Transverse colon (tissue), 4 donors: ENCODE data around the gene SEPTIN7. TPM values are rescaled to one million over a fixed set of nuclear protein-coding genes. Genes with fewer than 3 reads are reported as not detected.

Experiments used
- DNase-seq: peaks from one replicate; pipeline ENCODE4 v3.0.0-alpha.2; 2019
- H3K27ac ChIP-seq, 4 donors: fragments of 200-600 bp; sonication (generic); 2 replicates each; pipeline ENCODE4 v1.5.1; 2016 to 2018; ENCODE audit warnings: inconsistent platforms in 4 of 4
- H3K27me3 ChIP-seq: fragments of 200-600 bp; sonication (generic); 2 replicates; pipeline ENCODE4 v1.5.1; 2017; ENCODE audit warnings: inconsistent platforms
- H3K36me3 ChIP-seq, 4 donors: fragments of 200-600 bp; sonication (generic); 2 replicates each; pipeline ENCODE4 v1.5.1; 2017 to 2019; ENCODE audit warnings: inconsistent platforms in 4 of 4
- H3K4me1 ChIP-seq, 4 donors: fragments of 200-600 bp; sonication (generic); 2 replicates each; pipeline ENCODE4 v1.5.1; 2017 to 2020; ENCODE audit warnings: inconsistent platforms in 4 of 4
- H3K4me3 ChIP-seq, 4 donors: fragments of 200-600 bp; sonication (generic); 1 replicate in 1 of 4; 2 replicates in 3 of 4; pipeline versions ENCODE4 v1.5.1 to v1.6.1; 2017 to 2019; ENCODE audit warnings: inconsistent platforms in 4 of 4
- H3K9me3 ChIP-seq, 2 donors: fragments of 200-600 bp; sonication (generic); 2 replicates each; pipeline ENCODE4 v1.5.1; 2017 to 2019; ENCODE audit warnings: inconsistent platforms in 2 of 2
- CTCF ChIP-seq, 5 experiments: fragments of 200-600 bp in 3 of 5; fragments of 450-650 bp in 2 of 5; sonication (generic) in 3 of 5; IDR thresholded peaks; 1 replicate in 2 of 5; 2 replicates in 3 of 5; pipeline ENCODE4 v1.5.1; 2016 to 2017; ENCODE audit warnings: antibody characterized with exemption in 5 of 5, inconsistent platforms in 3 of 5, mild to moderate bottlenecking in 2 of 5, moderate library complexity in 1 of 5
- EP300 ChIP-seq: sonication (generic); formaldehyde crosslinking; IDR thresholded peaks from one replicate; pipeline ENCODE4 v1.6.1; 2017; ENCODE audit warnings: antibody characterized with exemption, low read depth
- POLR2A ChIP-seq: fragments of 450-650 bp; IDR thresholded peaks from one replicate; pipeline ENCODE4 v1.6.1; 2016; ENCODE audit warnings: antibody characterized with exemption, mild to moderate bottlenecking, moderate library complexity
- POLR2AphosphoS5 ChIP-seq, 3 donors: sonication (generic); formaldehyde crosslinking; IDR thresholded peaks; one replicate each; pipeline ENCODE4 v1.6.1; 2016; ENCODE audit warnings: antibody characterized with exemption in 3 of 3
- WGBS, 2 donors: methylation state at CpG; one replicate each; pipeline ENCODE4 v1.1.5; 2018; ENCODE audit warnings: low coverage in 1 of 2; 5-methylcytosine and 5-hydroxymethylcytosine counted together
- in situ Hi-C, 4 donors: fragments of 200-750 bp; cut with MboI; loops; one replicate each; pipeline versions ENCODE4 v1.15.0 to v1.15.1; 2017; ENCODE audit warnings: low sequenced_read_pairs in 3 of 4, low pct_ligation_motif_present in 1 of 4, low pct_unique_long_range_greater_than_20kb in 1 of 4
- intact Hi-C: fragments of 100-400 bp; cut with DNase I; formaldehyde crosslinking; loops from one replicate; pipeline ENCODE4 v1.15.1; 2023; ENCODE audit warnings: low total_unique reads
- total RNA-seq, 4 donors: library from RNA; depleted of rRNA; stranded (reverse); fragments of >200 nt; gene quantifications; one replicate each; pipeline ENCODE4 v1.1.0, GENCODE V29; 2016

Gene SEPTIN7
- total RNA-seq, 4 donors from 2014 or later, result 73.2 to 131 (median 101) TPM

GRCh38 chr7:35792472-35792871 is 8.4 kb upstream of the SEPTIN7 start:
- Histone ChIP-seq H3K9me3 (no peaks in the 10 kb centered on the region), H3K27ac (no peak overlapping the region), H3K36me3 (no peaks in the 10 kb centered on the region), H3K4me1 (no peaks in the 10 kb centered on the region), H3K27me3 (no peaks in the 10 kb centered on the region), H3K4me3 (no peak overlapping the region)
- DNase-seq, result no peak
- 81% methylated on average over 1 of the region's 1 CpG; no CpG with 5 or more reads in 1 of the 2 donors for WGBS, 2 donors
- TF ChIP-seq CTCF (IDR thresholded peaks at IDR 0.05) (no peak), POLR2AphosphoS5 (IDR thresholded peaks at IDR 0.05) (no peak), POLR2A (no peak), EP300 (no peak)
- in situ Hi-C loops (no loop called here), intact Hi-C loops (no loop called here)

- H3K9me3 ChIP-seq, result no peaks in the 10 kb centered on the region
- in situ Hi-C loops, result no loop called here
- no peaks in the 10 kb centered on the region for H3K36me3 ChIP-seq
- no peak for TF ChIP-seq EP300
- no peak for TF ChIP-seq POLR2A
- no peak for TF ChIP-seq CTCF (IDR thresholded peaks at IDR 0.05)
- no peak for DNase-seq
- H3K27ac ChIP-seq, result no peak overlapping the region
- intact Hi-C loops, result no loop called here
- no peaks in the 10 kb centered on the region for H3K4me1 ChIP-seq
- 73% methylated on average over 4 of the region's 4 CpGs; no CpG with 5 or more reads in 1 of the 2 donors for WGBS, 2 donors
- no peak overlapping the region for H3K4me3 ChIP-seq
- no peaks in the 10 kb centered on the region for H3K27me3 ChIP-seq
Observed at GRCh38 chr7:35792873-35793489, 7.9 kb upstream of the SEPTIN7 start.

- no peaks in the 10 kb centered on the region for H3K9me3 ChIP-seq
- intact Hi-C loops, result no loop called here
- TF ChIP-seq POLR2AphosphoS5 (IDR thresholded peaks at IDR 0.05) (no peak), CTCF (IDR thresholded peaks at IDR 0.05) (no peak), POLR2A (no peak), EP300 (no peak)
- DNase-seq, result no peak
- 90 to 95% methylated on average over 5 of the region's 5 CpGs for WGBS, 2 donors
- H3K27me3 ChIP-seq, result no peaks in the 10 kb centered on the region
- H3K27ac ChIP-seq, result no peak overlapping the region
- in situ Hi-C loops, result no loop called here
- H3K4me3 ChIP-seq, result no peak overlapping the region
- peaks cover 0 to 16% (median 9%) of the 10 kb centered on the region in 4 donors for H3K4me1 ChIP-seq
- H3K36me3 ChIP-seq, result no peaks in the 10 kb centered on the region
Observed at GRCh38 chr7:35797311-35797710, 3.5 kb upstream of the SEPTIN7 start.

- Histone ChIP-seq H3K4me3 (peak overlapping the region; percentile 48 to 89 (median 84)), H3K27ac (peak overlapping the region; percentile 98 to 100 (median 98)), H3K27me3 (no peaks in the 10 kb centered on the region), H3K9me3 (no peaks in the 10 kb centered on the region), H3K4me1 (peaks cover 7 to 38% (median 29%) of the 10 kb centered on the region in 4 donors), H3K36me3 (no peaks in the 10 kb centered on the region)
- TF ChIP-seq POLR2A (no peak), POLR2AphosphoS5 (IDR thresholded peaks at IDR 0.05) (no peak), EP300 (no peak), CTCF (IDR thresholded peaks at IDR 0.05) (no peak)
- peak; percentile 89 for DNase-seq
- WGBS, 2 donors, result 8 to 9% methylated on average over 10 to 36 of the region's 37 CpGs
- in situ Hi-C loops, result loop anchor here in 1 of 4 donors (25.0 kb wide), 1 partner anchor 88 kb away; no protein-coding TSS in a partner anchor
- intact Hi-C loops, result loop anchor here (5.0 kb wide), 2 partner anchors 83 to 102 kb away; no protein-coding TSS in a partner anchor
Observed at GRCh38 chr7:35799846-35800717, 775 bp upstream of the SEPTIN7 start.
